Lower lobe of right lung (tissue), 2 donors: ENCODE data around the gene C19orf12. TPM values are rescaled to one million over a fixed set of nuclear protein-coding genes. Genes with fewer than 3 reads are reported as not detected.
A peak's percentile ranks its signal among the peaks of the same experiment; 100 is the strongest.

Experiments used
- ATAC-seq, 2 donors: fragments of 200-7000 bp; cut with Tn5 transposase; one replicate each; pipeline ENCODE4 v1.9.1; 2020 to 2022; ENCODE audit warnings: mild to moderate bottlenecking in 2 of 2, moderate library complexity in 2 of 2
- DNase-seq: peaks from one replicate; pipeline ENCODE4 v3.0.0-alpha.2; 2020
- H3K27ac ChIP-seq: fragments of 200-600 bp; one replicate; pipeline ENCODE4 v1.8.0; 2022
- H3K27me3 ChIP-seq: fragments of 200-600 bp; one replicate; pipeline ENCODE4 v1.8.0; 2022; ENCODE audit warnings: low read depth
- H3K36me3 ChIP-seq: fragments of 200-600 bp; one replicate; pipeline ENCODE4 v1.8.0; 2022; ENCODE audit warnings: mild to moderate bottlenecking
- H3K4me1 ChIP-seq: fragments of 200-600 bp; one replicate; pipeline ENCODE4 v1.8.0; 2022
- H3K4me3 ChIP-seq: fragments of 200-600 bp; one replicate; pipeline ENCODE4 v1.8.0; 2022; ENCODE audit warnings: mild to moderate bottlenecking
- H3K9me3 ChIP-seq: fragments of 200-600 bp; one replicate; pipeline ENCODE4 v1.8.0; 2022
- CTCF ChIP-seq: fragments of 200-600 bp; IDR thresholded peaks from one replicate; pipeline ENCODE4 v1.8.0; 2022; ENCODE audit warnings: antibody characterized with exemption, mild to moderate bottlenecking
- intact Hi-C: fragments of 100-400 bp; cut with DNase I; formaldehyde crosslinking; loops from one replicate; pipeline ENCODE4 v1.11.0; 2022
- total RNA-seq: library from RNA; stranded (reverse); fragmentation: NEBNext Ultra II Directional; extraction: Animal tissue kit (Norgen Biotek cat#: 25700); gene quantifications from one replicate; pipeline ENCODE4 v1.2.1, GENCODE V29; 2021
- donor health status: DM: no; HTN: yes; CAD: no; lungs with severe emphysema.

Gene C19orf12
- total RNA-seq, 1 donor from 2014 or later = 19.2 TPM

- no peaks in the 10 kb centered on the region for H3K36me3 ChIP-seq
- no peak overlapping the region for H3K27ac ChIP-seq
- TF ChIP-seq CTCF = no peak
- DNase-seq = no peak
- H3K4me1 ChIP-seq = no peaks in the 10 kb centered on the region
- no peaks in the 10 kb centered on the region for H3K9me3 ChIP-seq
- no peak overlapping the region for H3K4me3 ChIP-seq
- ATAC-seq = no peak
- H3K27me3 ChIP-seq = peaks cover 7% of the 10 kb centered on the region
- intact Hi-C loops = loop anchor here (10.0 kb wide), 1 partner anchor 131 kb away; no protein-coding TSS in a partner anchor
Measured at GRCh38 chr19:29743681-29744080, 28.6 kb upstream of the C19orf12 start.

DNA sequence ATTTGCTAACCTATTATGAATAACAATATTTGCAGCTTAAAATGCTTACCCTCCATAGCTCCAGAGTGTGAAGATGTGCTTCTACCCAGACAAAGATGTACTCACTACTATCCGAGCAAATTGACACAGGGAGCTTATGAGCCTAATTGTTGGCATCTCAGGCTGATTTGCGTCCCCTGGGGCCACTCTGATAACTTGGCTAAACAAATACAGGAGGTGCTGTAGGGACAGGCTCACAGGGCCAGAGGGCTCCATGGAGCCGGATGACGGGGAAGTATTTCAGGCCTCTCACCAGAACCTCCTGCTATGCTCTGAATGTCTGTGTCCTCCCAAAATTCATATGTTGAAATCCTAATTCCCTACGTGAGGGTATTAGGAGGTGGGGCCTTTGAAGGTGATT lies 26.7 kb upstream of the C19orf12 start:
- no peak for TF ChIP-seq CTCF
- Histone ChIP-seq H3K27me3 (peaks cover 15% of the 10 kb centered on the region), H3K4me1 (no peaks in the 10 kb centered on the region), H3K9me3 (no peaks in the 10 kb centered on the region), H3K4me3 (no peak overlapping the region), H3K36me3 (no peaks in the 10 kb centered on the region), H3K27ac (no peak overlapping the region)
- DNase-seq (no peak), ATAC-seq (no peak)
- intact Hi-C loops = loop anchor here (10.0 kb wide), 1 partner anchor 133 kb away; no protein-coding TSS in a partner anchor

DNA sequence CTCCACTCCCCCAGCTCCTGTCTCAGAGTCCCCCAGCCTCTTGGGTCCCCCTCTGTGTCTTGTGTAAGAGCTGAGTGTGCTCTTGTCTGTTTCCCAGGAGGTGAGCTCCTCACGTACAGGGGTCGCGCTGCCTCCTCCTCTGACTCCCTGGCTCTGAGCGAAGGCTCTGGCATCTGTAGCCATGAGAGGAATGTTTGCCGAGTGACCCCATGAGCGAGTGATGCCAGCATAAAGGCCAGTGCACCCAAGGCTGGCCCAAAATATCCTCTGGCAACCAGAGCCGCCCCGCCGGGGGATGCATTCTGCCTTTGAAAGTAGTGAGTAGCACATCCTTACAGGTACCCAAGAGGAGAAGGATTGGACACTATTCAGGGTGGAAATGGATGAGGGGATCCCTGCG lies 26.2 kb upstream of the C19orf12 start:
- Histone ChIP-seq H3K27me3 (peaks cover 15% of the 10 kb centered on the region), H3K9me3 (no peaks in the 10 kb centered on the region), H3K4me3 (no peak overlapping the region), H3K4me1 (no peaks in the 10 kb centered on the region), H3K36me3 (no peaks in the 10 kb centered on the region), H3K27ac (no peak overlapping the region)
- no peak for TF ChIP-seq CTCF
- ATAC-seq (no peak), DNase-seq (no peak)
- intact Hi-C loops = loop anchor here (10.0 kb wide), 1 partner anchor 134 kb away; no protein-coding TSS in a partner anchor

DNA sequence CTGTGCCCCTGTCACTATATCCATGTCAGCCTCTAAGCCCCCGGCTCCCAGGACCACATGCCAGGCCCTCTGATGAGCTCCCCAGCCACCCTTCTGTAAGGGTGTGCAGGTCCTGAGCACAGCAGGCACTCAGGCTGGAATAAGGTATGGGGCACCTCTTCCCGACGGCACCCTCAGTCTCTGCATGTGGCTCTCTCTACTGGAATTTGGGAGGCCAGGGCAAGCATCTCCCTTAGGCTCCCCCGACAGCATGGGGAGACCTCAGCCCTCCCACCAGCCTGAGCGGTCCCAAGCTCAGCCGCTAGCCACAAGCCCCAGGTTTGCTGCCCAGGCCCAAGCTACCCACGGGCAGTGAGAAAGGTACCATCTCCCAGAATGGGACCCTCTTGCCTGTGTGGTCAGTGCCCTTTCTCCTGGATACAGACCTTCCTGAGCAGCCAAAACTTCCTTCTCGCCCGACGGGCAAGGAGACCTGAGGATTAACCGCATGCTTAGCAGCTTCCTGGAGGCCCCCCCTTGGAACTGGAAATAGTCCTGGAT lies 22.5 kb upstream of the C19orf12 start:
- TF ChIP-seq CTCF = no peak
- no peak for ATAC-seq
- H3K27ac ChIP-seq = no peak overlapping the region
- intact Hi-C loops = no loop called here
- no peaks in the 10 kb centered on the region for H3K9me3 ChIP-seq
- peaks cover 11% of the 10 kb centered on the region for H3K27me3 ChIP-seq
- H3K36me3 ChIP-seq = no peaks in the 10 kb centered on the region
- no peak for DNase-seq
- no peak overlapping the region for H3K4me3 ChIP-seq
- H3K4me1 ChIP-seq = no peaks in the 10 kb centered on the region

GRCh38 chr19:29735829-29736228 lies 20.8 kb upstream of the C19orf12 start:
- peaks cover 8% of the 10 kb centered on the region for H3K27me3 ChIP-seq
- H3K4me1 ChIP-seq = no peaks in the 10 kb centered on the region
- no peak for DNase-seq
- H3K4me3 ChIP-seq = no peak overlapping the region
- no peaks in the 10 kb centered on the region for H3K9me3 ChIP-seq
- H3K27ac ChIP-seq = no peak overlapping the region
- intact Hi-C loops = no loop called here
- no peaks in the 10 kb centered on the region for H3K36me3 ChIP-seq
- no peak for TF ChIP-seq CTCF
- ATAC-seq = peak in 1 of 2 donors; percentile 19
